KMS-11 (cell line): ENCODE results near the gene CFAP126.

Experiments
- H2AFZ ChIP-seq: fragments of 200-600 bp; sonication (generic); 2 replicates; pipeline ENCODE4 v1.6.1; 2016; ENCODE audit warnings: antibody characterized with exemption, mixed run types, low read depth
- H3K27ac ChIP-seq: fragments of 200-600 bp; sonication (generic); 2 replicates; pipeline ENCODE4 v1.6.1; 2016; ENCODE audit warnings: mild to moderate bottlenecking, mixed run types
- H3K27me3 ChIP-seq: fragments of 200-600 bp; sonication (generic); 2 replicates; pipeline ENCODE4 v1.6.1; 2017; ENCODE audit warnings: mild to moderate bottlenecking, low read depth, mixed run types, moderate library complexity; ENCODE audit not compliant: insufficient read depth
- H3K36me3 ChIP-seq: fragments of 200-600 bp; sonication (generic); 2 replicates; pipeline ENCODE4 v1.6.1; 2017; ENCODE audit warnings: mild to moderate bottlenecking, mixed run types; ENCODE audit not compliant: insufficient read depth
- H3K4me1 ChIP-seq: fragments of 200-600 bp; sonication (generic); 2 replicates; pipeline ENCODE4 v1.6.1; 2016; ENCODE audit warnings: mild to moderate bottlenecking, low read depth, mixed run types; ENCODE audit not compliant: poor library complexity, severe bottlenecking
- H3K4me2 ChIP-seq: fragments of 200-600 bp; sonication (generic); 2 replicates; pipeline ENCODE4 v1.7.0; 2016; ENCODE audit warnings: mild to moderate bottlenecking, mixed run types
- H3K4me3 ChIP-seq: fragments of 200-600 bp; sonication (generic); IDR thresholded peaks from 2 replicates; pipeline ENCODE4 v1.6.1; 2017; ENCODE audit warnings: low read depth, low read length, mixed read lengths; ENCODE audit not compliant: insufficient read depth
- H3K79me2 ChIP-seq: fragments of 200-600 bp; sonication (generic); 2 replicates; pipeline ENCODE4 v1.6.1; 2016; ENCODE audit warnings: low read depth, mixed run types; ENCODE audit not compliant: insufficient read depth
- H3K9ac ChIP-seq: fragments of 200-600 bp; sonication (generic); 2 replicates; pipeline ENCODE4 v1.6.1; 2016; ENCODE audit warnings: mild to moderate bottlenecking, mixed run types
- H4K20me1 ChIP-seq: fragments of 200-600 bp; sonication (generic); 2 replicates; pipeline ENCODE4 v1.6.1; 2016; ENCODE audit warnings: mild to moderate bottlenecking, mixed run types; ENCODE audit not compliant: insufficient read depth
- TF ChIP-seq, protein P1 (sequence below): fragments of 200-600 bp; sonication (generic); conservative IDR thresholded peaks from 2 replicates; pipeline ENCODE4 v1.6.1; 2017; ENCODE audit warnings: low read depth, mild to moderate bottlenecking, antibody characterized with exemption, low read length, moderate library complexity, mixed read lengths

Gene CFAP126

DNA sequence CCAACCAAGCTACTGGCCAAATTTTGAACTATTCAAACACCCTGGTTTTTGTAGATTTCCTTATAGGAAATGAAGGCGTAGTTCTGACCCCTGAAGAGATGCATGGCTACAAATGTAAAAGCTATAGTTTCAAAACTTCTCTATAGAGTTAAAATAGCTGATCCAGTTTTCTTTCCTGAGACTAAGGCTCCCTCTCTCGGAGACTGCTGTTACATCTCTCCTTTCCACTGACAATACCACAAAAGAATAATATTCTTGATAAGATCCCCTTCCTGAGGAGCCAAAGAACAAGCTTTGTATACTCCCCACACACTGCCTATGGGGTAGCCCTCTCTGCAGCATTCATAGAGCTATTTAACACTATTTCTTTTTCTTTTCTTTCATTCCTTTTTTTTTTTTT, 6.7 kb upstream of the CFAP126 start:
- Histone ChIP-seq H4K20me1 (no peaks in the 10 kb centered on the region), H2AFZ (no peak overlapping the region), H3K79me2 (no peaks in the 10 kb centered on the region), H3K4me2 (no peak overlapping the region), H3K4me3 (no peak overlapping the region), H3K27me3 (no peaks in the 10 kb centered on the region), H3K36me3 (no peaks in the 10 kb centered on the region), H3K27ac (no peak overlapping the region), H3K4me1 (no peaks in the 10 kb centered on the region), H3K9ac (no peak overlapping the region)
- TF ChIP-seq, protein P1, sequence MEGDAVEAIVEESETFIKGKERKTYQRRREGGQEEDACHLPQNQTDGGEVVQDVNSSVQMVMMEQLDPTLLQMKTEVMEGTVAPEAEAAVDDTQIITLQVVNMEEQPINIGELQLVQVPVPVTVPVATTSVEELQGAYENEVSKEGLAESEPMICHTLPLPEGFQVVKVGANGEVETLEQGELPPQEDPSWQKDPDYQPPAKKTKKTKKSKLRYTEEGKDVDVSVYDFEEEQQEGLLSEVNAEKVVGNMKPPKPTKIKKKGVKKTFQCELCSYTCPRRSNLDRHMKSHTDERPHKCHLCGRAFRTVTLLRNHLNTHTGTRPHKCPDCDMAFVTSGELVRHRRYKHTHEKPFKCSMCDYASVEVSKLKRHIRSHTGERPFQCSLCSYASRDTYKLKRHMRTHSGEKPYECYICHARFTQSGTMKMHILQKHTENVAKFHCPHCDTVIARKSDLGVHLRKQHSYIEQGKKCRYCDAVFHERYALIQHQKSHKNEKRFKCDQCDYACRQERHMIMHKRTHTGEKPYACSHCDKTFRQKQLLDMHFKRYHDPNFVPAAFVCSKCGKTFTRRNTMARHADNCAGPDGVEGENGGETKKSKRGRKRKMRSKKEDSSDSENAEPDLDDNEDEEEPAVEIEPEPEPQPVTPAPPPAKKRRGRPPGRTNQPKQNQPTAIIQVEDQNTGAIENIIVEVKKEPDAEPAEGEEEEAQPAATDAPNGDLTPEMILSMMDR = no peak

DNA sequence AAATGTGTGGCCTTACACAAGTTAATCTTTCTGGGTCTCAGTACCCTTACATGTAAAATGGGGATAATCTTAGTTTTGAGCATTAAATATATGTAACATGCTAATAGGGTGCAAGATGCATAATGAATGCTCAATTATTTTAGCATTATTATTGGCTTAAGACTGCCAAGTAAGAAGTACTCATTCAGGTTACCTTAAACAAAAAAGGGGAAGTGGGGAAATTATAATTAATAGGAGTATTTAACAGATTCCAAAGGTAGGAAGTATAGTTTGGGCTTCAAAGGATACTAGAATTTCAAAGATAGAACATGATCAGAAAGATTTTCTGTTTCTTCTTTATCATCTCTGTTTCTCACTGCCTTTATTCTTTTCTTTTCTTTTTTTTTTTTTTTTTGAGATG, 5.8 kb upstream of the CFAP126 start:
- no peaks in the 10 kb centered on the region for H4K20me1 ChIP-seq
- TF ChIP-seq, protein P1 = no peak
- H3K27me3 ChIP-seq = no peaks in the 10 kb centered on the region

DNA sequence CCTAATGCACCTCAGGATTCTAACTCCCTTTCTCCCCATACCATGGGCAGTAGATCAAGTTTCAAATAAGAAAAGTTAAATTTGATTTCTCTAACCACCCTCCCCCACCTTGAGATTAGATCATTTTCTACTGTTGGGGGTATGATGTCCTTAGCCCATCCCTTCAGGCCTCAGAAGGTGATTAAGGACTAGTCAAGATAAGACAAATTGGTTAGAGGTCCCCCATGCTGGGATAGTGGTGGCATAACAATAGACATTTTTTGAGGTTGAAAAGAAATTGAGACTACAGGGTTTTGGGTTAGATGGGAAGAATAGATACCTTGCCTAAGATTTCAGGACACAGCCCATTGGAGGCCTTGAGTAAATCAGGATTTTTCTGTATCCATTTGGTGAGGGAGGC, 2.5 kb downstream of the CFAP126 start:
- Histone ChIP-seq H3K79me2 (no peaks in the 10 kb centered on the region), H3K9ac (no peak overlapping the region), H2AFZ (no peak overlapping the region), H3K36me3 (no peaks in the 10 kb centered on the region), H3K4me3 (no peak overlapping the region), H4K20me1 (no peaks in the 10 kb centered on the region), H3K4me2 (no peak overlapping the region), H3K4me1 (no peaks in the 10 kb centered on the region), H3K27me3 (no peaks in the 10 kb centered on the region), H3K27ac (no peak overlapping the region)
- TF ChIP-seq, protein P1 = no peak

More for the DNA sequence above, 5.8 kb upstream of the CFAP126 start:
- H3K9ac ChIP-seq = no peak overlapping the region
- H2AFZ ChIP-seq = no peak overlapping the region
- no peaks in the 10 kb centered on the region for H3K36me3 ChIP-seq
- no peaks in the 10 kb centered on the region for H3K79me2 ChIP-seq
- no peak overlapping the region for H3K27ac ChIP-seq
- no peak overlapping the region for H3K4me2 ChIP-seq
- H3K4me1 ChIP-seq = no peaks in the 10 kb centered on the region
- no peak overlapping the region for H3K4me3 ChIP-seq

DNA sequence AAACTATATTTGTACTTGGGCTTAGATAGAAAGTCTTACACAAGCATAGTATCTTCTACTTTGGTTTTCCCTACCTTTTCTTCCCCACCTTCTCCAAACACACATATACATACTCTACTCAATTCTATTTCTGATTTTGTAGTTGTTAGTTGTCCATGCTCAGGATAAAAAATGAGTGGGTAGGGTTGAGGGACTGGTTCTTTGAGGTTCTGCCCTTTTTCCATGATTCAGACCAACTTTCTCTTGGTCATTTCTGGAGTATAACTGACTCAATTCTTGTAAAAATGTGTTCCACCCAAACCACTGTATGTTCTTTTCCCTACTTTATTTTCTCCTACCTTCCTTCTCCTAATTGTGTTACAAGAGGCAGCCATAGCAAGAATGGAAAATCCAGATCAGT, 3.3 kb downstream of the CFAP126 start:
- no peak overlapping the region for H3K9ac ChIP-seq
- H3K4me2 ChIP-seq = no peak overlapping the region
- H4K20me1 ChIP-seq = no peaks in the 10 kb centered on the region
- no peak overlapping the region for H3K27ac ChIP-seq
- no peak overlapping the region for H3K4me3 ChIP-seq
- no peaks in the 10 kb centered on the region for H3K27me3 ChIP-seq
- TF ChIP-seq, protein P1 = no peak
- H3K36me3 ChIP-seq = no peaks in the 10 kb centered on the region
- no peak overlapping the region for H2AFZ ChIP-seq
- no peaks in the 10 kb centered on the region for H3K4me1 ChIP-seq
- H3K79me2 ChIP-seq = no peaks in the 10 kb centered on the region
